ENCODE results near the gene ZNF235.

Gene ZNF235

DNA sequence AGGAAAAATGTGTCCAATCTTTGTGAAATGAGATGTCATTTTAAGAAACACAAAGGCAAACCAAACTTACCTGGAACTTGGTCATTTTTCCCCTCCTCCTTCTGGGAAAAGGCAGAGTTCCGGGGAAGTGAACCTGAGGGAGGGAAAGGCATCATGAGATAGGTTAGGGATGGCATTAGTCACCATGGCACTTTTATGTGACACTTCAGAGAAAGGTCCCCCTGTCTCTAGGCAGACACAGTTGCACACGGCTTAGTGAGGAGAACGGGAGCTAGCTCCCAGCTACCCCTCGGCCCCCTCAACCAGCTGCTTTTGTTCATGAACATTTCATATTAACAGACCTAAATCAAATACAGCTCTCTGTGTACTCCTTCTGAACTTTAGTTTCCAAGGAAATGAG lies 1.5 kb downstream of the ZNF235 start:
- in situ Hi-C loops (cut with MboI; ENCODE audit: low sequenced_read_pairs, unreplicated experiment), result no loop called here
- TF ChIP-seq, protein P1, sequence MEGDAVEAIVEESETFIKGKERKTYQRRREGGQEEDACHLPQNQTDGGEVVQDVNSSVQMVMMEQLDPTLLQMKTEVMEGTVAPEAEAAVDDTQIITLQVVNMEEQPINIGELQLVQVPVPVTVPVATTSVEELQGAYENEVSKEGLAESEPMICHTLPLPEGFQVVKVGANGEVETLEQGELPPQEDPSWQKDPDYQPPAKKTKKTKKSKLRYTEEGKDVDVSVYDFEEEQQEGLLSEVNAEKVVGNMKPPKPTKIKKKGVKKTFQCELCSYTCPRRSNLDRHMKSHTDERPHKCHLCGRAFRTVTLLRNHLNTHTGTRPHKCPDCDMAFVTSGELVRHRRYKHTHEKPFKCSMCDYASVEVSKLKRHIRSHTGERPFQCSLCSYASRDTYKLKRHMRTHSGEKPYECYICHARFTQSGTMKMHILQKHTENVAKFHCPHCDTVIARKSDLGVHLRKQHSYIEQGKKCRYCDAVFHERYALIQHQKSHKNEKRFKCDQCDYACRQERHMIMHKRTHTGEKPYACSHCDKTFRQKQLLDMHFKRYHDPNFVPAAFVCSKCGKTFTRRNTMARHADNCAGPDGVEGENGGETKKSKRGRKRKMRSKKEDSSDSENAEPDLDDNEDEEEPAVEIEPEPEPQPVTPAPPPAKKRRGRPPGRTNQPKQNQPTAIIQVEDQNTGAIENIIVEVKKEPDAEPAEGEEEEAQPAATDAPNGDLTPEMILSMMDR (IDR thresholded peaks at IDR 0.05; ENCODE audit: borderline replicate concordance, control extremely low read depth, extremely low read depth, insufficient read depth, missing control alignments), result no peak
- DNase-seq (ENCODE audit: low spot score), result no peak

GRCh38 chr19:44284968-44285367 lies 19.9 kb downstream of the ZNF235 start:
- in situ Hi-C loops (cut with MboI; ENCODE audit: low sequenced_read_pairs, unreplicated experiment), result no loop called here
- TF ChIP-seq, protein P1 (IDR thresholded peaks at IDR 0.05; ENCODE audit: borderline replicate concordance, control extremely low read depth, extremely low read depth, insufficient read depth, missing control alignments), result no peak
- no peak for DNase-seq (ENCODE audit: low spot score)

- TF ChIP-seq, protein P1 (IDR thresholded peaks at IDR 0.05; ENCODE audit: borderline replicate concordance, control extremely low read depth, extremely low read depth, insufficient read depth, missing control alignments), result no peak
- in situ Hi-C loops (cut with MboI; ENCODE audit: low sequenced_read_pairs, unreplicated experiment), result no loop called here
- DNase-seq (ENCODE audit: low spot score), result no peak
Measured at GRCh38 chr19:44282846-44283245, 22.0 kb downstream of the ZNF235 start.

DNA sequence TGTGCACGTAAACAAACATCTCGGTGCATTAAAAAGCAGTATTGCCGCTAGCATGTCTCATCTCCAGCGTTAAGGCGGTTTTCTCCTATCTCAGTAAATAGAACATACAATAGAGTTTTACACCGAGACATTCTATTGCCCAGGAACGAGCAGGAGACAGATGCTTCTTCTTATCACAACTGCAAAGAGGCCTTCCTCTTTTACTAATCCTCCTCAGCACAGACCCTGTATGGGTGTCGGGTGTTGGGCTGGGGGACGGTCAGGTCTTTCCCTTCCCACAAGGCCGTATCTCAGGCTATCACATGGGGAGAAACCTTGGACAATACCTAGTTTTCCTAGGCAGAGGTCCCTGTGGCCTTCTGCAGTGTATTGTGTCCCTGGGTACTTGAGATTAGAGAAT lies 23.9 kb downstream of the ZNF235 start:
- DNase-seq (ENCODE audit: low spot score), result no peak

GRCh38 chr19:44278181-44278690 lies 26.6 kb downstream of the ZNF235 start:
- no peak for DNase-seq (ENCODE audit: low spot score)
- in situ Hi-C loops (cut with MboI; ENCODE audit: low sequenced_read_pairs, unreplicated experiment), result no loop called here

More for the DNA sequence above, 23.9 kb downstream of the ZNF235 start:
- TF ChIP-seq, protein P1 (IDR thresholded peaks at IDR 0.05; ENCODE audit: borderline replicate concordance, control extremely low read depth, extremely low read depth, insufficient read depth, missing control alignments), result no peak
- in situ Hi-C loops (cut with MboI; ENCODE audit: low sequenced_read_pairs, unreplicated experiment), result no loop called here

DNA sequence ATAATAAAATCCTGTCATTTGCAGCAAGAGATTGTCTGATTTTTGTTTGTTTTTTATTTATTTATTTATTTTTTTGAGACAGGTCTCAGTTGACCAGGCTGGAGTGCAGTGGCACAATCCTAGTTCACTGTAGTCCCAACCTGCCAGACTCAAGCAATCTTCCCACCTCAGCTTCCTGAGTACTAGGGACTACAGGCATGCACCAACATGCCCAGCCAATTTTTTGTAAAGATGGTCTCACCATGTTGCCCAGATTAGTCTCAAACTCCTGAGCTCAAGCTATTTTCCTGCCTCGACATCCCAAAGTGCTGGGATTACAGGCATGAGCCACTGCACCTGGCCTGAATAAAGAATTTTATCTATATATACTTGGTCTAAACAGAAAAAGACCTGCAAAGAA lies 27.5 kb downstream of the ZNF235 start:
- no peak for DNase-seq (ENCODE audit: low spot score)
- in situ Hi-C loops (cut with MboI; ENCODE audit: low sequenced_read_pairs, unreplicated experiment), result no loop called here
- TF ChIP-seq, protein P1 (IDR thresholded peaks at IDR 0.05; ENCODE audit: borderline replicate concordance, control extremely low read depth, extremely low read depth, insufficient read depth, missing control alignments), result no peak

More at GRCh38 chr19:44278181-44278690, 26.6 kb downstream of the ZNF235 start:
- TF ChIP-seq, protein P1 (IDR thresholded peaks at IDR 0.05; ENCODE audit: borderline replicate concordance, control extremely low read depth, extremely low read depth, insufficient read depth, missing control alignments), result no peak
